ENCODE data around the gene COL8A2. TPM values are rescaled to one million over a fixed set of nuclear protein-coding genes. Genes with fewer than 3 reads are reported as not detected.

The COL8A2 gene
- total and polyA plus RNA-seq, 3 donors from 2014 or later: 1.3 to 4.2 (median 2.0) TPM

GRCh38 chr1:36151845-36152203 is 26.8 kb upstream of the COL8A2 start:
- DNase-seq: no peak
- TF ChIP-seq POLR2A (IDR thresholded peaks at IDR 0.05) (no peak), CTCF (IDR thresholded peaks at IDR 0.05) (no peak)
- intact Hi-C loops (cut with DNase I; ENCODE audit: low total_unique reads): loop anchor here (10.0 kb wide), 1 partner anchor 133 kb away; no protein-coding TSS in a partner anchor

GRCh38 chr1:36151134-36151844 is 26.3 kb upstream of the COL8A2 start:
- intact Hi-C loops (cut with DNase I; ENCODE audit: low total_unique reads): loop anchor here (10.0 kb wide), 1 partner anchor 134 kb away; no protein-coding TSS in a partner anchor
- Histone ChIP-seq H3K4me1 (peaks cover 39% of the 10 kb centered on the region), H3K36me3 (ENCODE audit: low read depth, missing control alignments) (no peaks in the 10 kb centered on the region), H3K9me3 (no peaks in the 10 kb centered on the region), H3K4me3 (no peak overlapping the region), H3K27me3 (no peaks in the 10 kb centered on the region), H3K27ac (peak overlapping the region; percentile 87 to 94)
- DNase-seq: no peak
- TF ChIP-seq POLR2A (IDR thresholded peaks at IDR 0.05): no peak
- no peak for TF ChIP-seq CTCF (IDR thresholded peaks at IDR 0.05)
- 11 to 30% methylated on average over 1 of the region's 1 CpG for WGBS, 2 donors

More at GRCh38 chr1:36151845-36152203, 26.8 kb upstream of the COL8A2 start:
- Histone ChIP-seq H3K9me3 (no peaks in the 10 kb centered on the region), H3K27ac (peak overlapping the region; percentile 87 to 94), H3K4me1 (peaks cover 39% of the 10 kb centered on the region), H3K27me3 (no peaks in the 10 kb centered on the region), H3K36me3 (ENCODE audit: low read depth, missing control alignments) (no peaks in the 10 kb centered on the region), H3K4me3 (no peak overlapping the region)
- WGBS, 2 donors: 49 to 83% methylated on average over 2 to 3 of the region's 3 CpGs

GRCh38 chr1:36150296-36151133 is 25.5 kb upstream of the COL8A2 start:
- Histone ChIP-seq H3K9me3 (no peaks in the 10 kb centered on the region), H3K4me3 (no peak overlapping the region), H3K27ac (peak overlapping the region; percentile 87 to 94), H3K36me3 (ENCODE audit: low read depth, missing control alignments) (no peaks in the 10 kb centered on the region), H3K4me1 (peaks cover 39% of the 10 kb centered on the region), H3K27me3 (no peaks in the 10 kb centered on the region)
- intact Hi-C loops (cut with DNase I; ENCODE audit: low total_unique reads): loop anchor here (10.0 kb wide), 1 partner anchor 134 kb away; no protein-coding TSS in a partner anchor
- TF ChIP-seq POLR2A (IDR thresholded peaks at IDR 0.05): peak; percentile 39
- no peak for TF ChIP-seq CTCF (IDR thresholded peaks at IDR 0.05)
- peak; percentile 95 for DNase-seq
- whole genome bisulfite sequencing, 2 donors: 17 to 38% methylated on average over 4 to 12 of the region's 12 CpGs

GRCh38 chr1:36149973-36150295 is 24.9 kb upstream of the COL8A2 start:
- intact Hi-C loops (cut with DNase I; ENCODE audit: low total_unique reads): loop anchor here (10.0 kb wide), 1 partner anchor 135 kb away; no protein-coding TSS in a partner anchor
- H3K27me3 ChIP-seq: no peaks in the 10 kb centered on the region
- no peaks in the 10 kb centered on the region for H3K36me3 ChIP-seq (ENCODE audit: low read depth, missing control alignments)
- no peak for DNase-seq
- peak overlapping the region; percentile 87 to 94 for H3K27ac ChIP-seq
- no peak for TF ChIP-seq CTCF (IDR thresholded peaks at IDR 0.05)
- TF ChIP-seq POLR2A (IDR thresholded peaks at IDR 0.05): no peak
- H3K4me3 ChIP-seq: peak overlapping the region; percentile 22 to 90
- no peaks in the 10 kb centered on the region for H3K9me3 ChIP-seq
- peaks cover 35% of the 10 kb centered on the region for H3K4me1 ChIP-seq
- WGBS, 2 donors: 21 to 29% methylated on average over 6 of the region's 6 CpGs

Data from testis (tissue), 3 donors.